Measurements from ENCODE around the gene WDFY4.

- no peak for TF ChIP-seq EZH2 (IDR thresholded peaks at IDR 0.05)
- TF ChIP-seq CTCF (IDR thresholded peaks at IDR 0.05 in 2 of 3, conservative IDR thresholded peaks at IDR 0.05 in 1 of 3; ENCODE audit: borderline replicate concordance in 1 of 3, insufficient read depth in 1 of 3, low read depth in 2 of 3, low read length in 2 of 3) = no peak
- TF ChIP-seq EGR1 (IDR thresholded peaks at IDR 0.05; ENCODE audit: low read depth) = no peak
- no peak for TF ChIP-seq JUND (IDR thresholded peaks at IDR 0.05)
- no peak for TF ChIP-seq SP1 (IDR thresholded peaks at IDR 0.05; ENCODE audit: low read depth)
- no peak for TF ChIP-seq MAX (IDR thresholded peaks at IDR 0.05)
- no peak for TF ChIP-seq POLR2AphosphoS5 (IDR thresholded peaks at IDR 0.05; ENCODE audit: low read depth, low read length)
- TF ChIP-seq POLR2A (IDR thresholded peaks at IDR 0.05; ENCODE audit: borderline replicate concordance, extremely low read depth, insufficient read depth, insufficient read length) = no peak
- TF ChIP-seq CEBPB (IDR thresholded peaks at IDR 0.05; ENCODE audit: low read depth) = no peak
- no peak for TF ChIP-seq RAD21 (IDR thresholded peaks at IDR 0.05; ENCODE audit: low read depth)
- TF ChIP-seq SIN3A (IDR thresholded peaks at IDR 0.05; ENCODE audit: low read depth) = no peak
- TF ChIP-seq REST (IDR thresholded peaks at IDR 0.05; ENCODE audit: low read depth) = no peak
These were observed 6.6 kb upstream of the WDFY4 start for GRCh38 chr10:48678041-48678440.
